Effector memory CD4-positive, alpha-beta T cell (primary cell): ENCODE results near the gene GPR37L1.
"Not testable (repeated sequence)": the region's sequence is repeated elsewhere in the genome, so short reads cannot be mapped to it uniquely, and the experiment has no call there.

Experiments
- DNase-seq, 3 donors: peaks; one replicate each; pipeline ENCODE4 v3.0.0-alpha.2; 2020
- H3K27ac ChIP-seq: 2 replicates; pipeline ENCODE4 v1.7.0; 2013; ENCODE audit warnings: mild to moderate bottlenecking, low read length, moderate library complexity; ENCODE audit not compliant: insufficient read depth, poor library complexity, severe bottlenecking
- H3K27me3 ChIP-seq: replicated peaks from 2 replicates; pipeline ENCODE4 v1.7.0; 2013; ENCODE audit warnings: mild to moderate bottlenecking, low read length; ENCODE audit not compliant: insufficient read depth, control insufficient read depth, poor library complexity, severe bottlenecking
- H3K36me3 ChIP-seq: 2 replicates; pipeline ENCODE4 v1.7.0; 2013; ENCODE audit warnings: mild to moderate bottlenecking, low read length, moderate library complexity; ENCODE audit not compliant: control insufficient read depth, insufficient read depth
- H3K4me1 ChIP-seq: 2 replicates; pipeline ENCODE4 v1.7.0; 2013; ENCODE audit warnings: low read length, mild to moderate bottlenecking; ENCODE audit not compliant: control insufficient read depth, insufficient read depth, poor library complexity, severe bottlenecking
- H3K4me3 ChIP-seq: 2 replicates; pipeline ENCODE4 v1.7.0; 2013; ENCODE audit warnings: low read length, low read depth, mild to moderate bottlenecking; ENCODE audit not compliant: insufficient read depth, poor library complexity, severe bottlenecking
- H3K9me3 ChIP-seq: 2 replicates; pipeline ENCODE4 v1.7.0; 2013; ENCODE audit warnings: mild to moderate bottlenecking, low read length, moderate library complexity; ENCODE audit not compliant: control insufficient read depth

Gene GPR37L1

GRCh38 chr1:202180751-202181139 is 58.0 kb downstream of the GPR37L1 start:
- H3K4me3 ChIP-seq, DNase-seq, H3K27me3 ChIP-seq, H3K27ac ChIP-seq, H3K4me1 ChIP-seq, H3K36me3 ChIP-seq, H3K9me3 ChIP-seq: not testable (repeated sequence)

DNA sequence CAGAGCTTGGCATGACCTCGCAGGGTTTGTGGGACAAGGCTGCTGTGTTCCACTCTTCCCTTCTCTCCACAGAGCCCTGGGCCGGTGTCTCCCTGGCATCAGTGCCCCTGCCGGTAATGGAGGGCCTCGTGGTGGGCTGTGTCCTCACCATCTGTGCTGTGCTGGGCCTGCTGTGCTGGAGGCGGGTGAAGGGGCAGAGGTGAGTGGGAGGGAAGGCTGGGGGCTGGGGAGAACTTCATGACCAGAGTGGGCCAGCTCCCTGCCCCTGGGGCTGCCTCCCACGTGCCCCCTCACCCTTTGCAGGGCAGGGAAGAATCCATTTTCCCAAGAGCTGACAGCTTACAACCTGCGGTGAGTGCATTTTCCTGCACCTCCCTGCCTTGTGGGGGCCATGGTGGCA is 58.9 kb downstream of the GPR37L1 start:
- Histone ChIP-seq H3K27me3 (no peaks in the 10 kb centered on the region), H3K4me3 (no peak overlapping the region), H3K9me3 (no peaks in the 10 kb centered on the region), H3K27ac (no peak overlapping the region), H3K4me1 (peaks cover 4% of the 10 kb centered on the region), H3K36me3 (no peaks in the 10 kb centered on the region)
- DNase-seq, result no peak

GRCh38 chr1:202182040-202182877 is 59.5 kb downstream of the GPR37L1 start:
- H3K27ac ChIP-seq, result no peak overlapping the region

More at GRCh38 chr1:202182040-202182877, 59.5 kb downstream of the GPR37L1 start:
- Histone ChIP-seq H3K4me1 (peaks cover 4% of the 10 kb centered on the region), H3K27me3 (no peaks in the 10 kb centered on the region), H3K36me3 (no peaks in the 10 kb centered on the region), H3K9me3 (no peaks in the 10 kb centered on the region), H3K4me3 (no peak overlapping the region)
- no peak for DNase-seq
